ENCODE measurements around the gene GNAS-AS1.

- TF ChIP-seq GATA3 (IDR thresholded peaks at IDR 0.05; ENCODE audit: low read depth, low read length) (no peak), GATA2 (IDR thresholded peaks at IDR 0.05; ENCODE audit: low read depth, low read length) (no peak)
Observed at GRCh38 chr20:58803533-58803932, 47.2 kb downstream of the GNAS-AS1 start.
